ENCODE measurements around the gene DLGAP1.
"Not testable (repeated sequence)": the region's sequence is repeated elsewhere in the genome, so short reads cannot be mapped to it uniquely, and the experiment has no call there.

The DLGAP1 gene

DNA sequence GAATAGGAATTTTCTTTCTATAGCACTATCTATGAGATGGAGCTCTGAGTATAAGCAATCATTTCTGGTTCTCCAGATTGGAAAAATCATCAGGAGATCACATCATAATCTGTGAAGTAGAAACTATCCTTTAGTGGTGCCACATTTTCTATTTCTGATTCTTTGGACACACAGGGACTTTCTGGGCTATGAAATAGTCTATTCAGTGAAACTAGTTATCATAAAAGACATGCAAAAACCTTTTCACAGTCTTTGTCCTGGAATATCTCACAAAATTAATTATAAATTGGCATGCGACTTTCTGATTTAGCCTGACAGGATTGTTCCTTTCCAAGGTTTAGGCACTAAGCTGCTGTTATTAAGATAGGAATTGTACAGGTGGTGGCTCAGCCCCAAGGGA lies 428.6 kb downstream of the DLGAP1 start:
- TF ChIP-seq, protein P1, sequence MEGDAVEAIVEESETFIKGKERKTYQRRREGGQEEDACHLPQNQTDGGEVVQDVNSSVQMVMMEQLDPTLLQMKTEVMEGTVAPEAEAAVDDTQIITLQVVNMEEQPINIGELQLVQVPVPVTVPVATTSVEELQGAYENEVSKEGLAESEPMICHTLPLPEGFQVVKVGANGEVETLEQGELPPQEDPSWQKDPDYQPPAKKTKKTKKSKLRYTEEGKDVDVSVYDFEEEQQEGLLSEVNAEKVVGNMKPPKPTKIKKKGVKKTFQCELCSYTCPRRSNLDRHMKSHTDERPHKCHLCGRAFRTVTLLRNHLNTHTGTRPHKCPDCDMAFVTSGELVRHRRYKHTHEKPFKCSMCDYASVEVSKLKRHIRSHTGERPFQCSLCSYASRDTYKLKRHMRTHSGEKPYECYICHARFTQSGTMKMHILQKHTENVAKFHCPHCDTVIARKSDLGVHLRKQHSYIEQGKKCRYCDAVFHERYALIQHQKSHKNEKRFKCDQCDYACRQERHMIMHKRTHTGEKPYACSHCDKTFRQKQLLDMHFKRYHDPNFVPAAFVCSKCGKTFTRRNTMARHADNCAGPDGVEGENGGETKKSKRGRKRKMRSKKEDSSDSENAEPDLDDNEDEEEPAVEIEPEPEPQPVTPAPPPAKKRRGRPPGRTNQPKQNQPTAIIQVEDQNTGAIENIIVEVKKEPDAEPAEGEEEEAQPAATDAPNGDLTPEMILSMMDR (IDR thresholded peaks at IDR 0.05; ENCODE audit: extremely low read depth, missing control alignments), result no peak
- DNase-seq (ENCODE audit: low spot score), result no peak

DNA sequence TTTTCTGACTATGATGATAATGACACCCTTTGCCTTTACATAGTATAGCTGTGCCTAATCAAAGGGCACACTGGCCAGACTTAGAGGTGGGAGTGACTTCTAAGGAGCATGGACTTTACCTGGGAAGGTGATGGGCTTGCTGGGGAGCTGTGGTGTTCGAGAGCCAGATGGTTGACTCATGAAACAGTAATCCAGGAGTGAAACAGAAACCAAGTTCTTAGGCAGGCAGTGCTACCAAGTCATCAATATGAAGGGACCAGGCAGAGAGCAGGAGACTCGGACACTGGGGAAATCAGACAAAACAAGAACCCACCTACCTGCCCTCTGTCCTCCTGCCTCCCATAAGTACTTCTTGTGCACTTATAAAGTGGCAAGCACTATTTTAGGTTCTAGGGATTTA lies 430.4 kb downstream of the DLGAP1 start:
- TF ChIP-seq, protein P1 (IDR thresholded peaks at IDR 0.05; ENCODE audit: extremely low read depth, missing control alignments), result no peak
- no peak for DNase-seq (ENCODE audit: low spot score)

DNA sequence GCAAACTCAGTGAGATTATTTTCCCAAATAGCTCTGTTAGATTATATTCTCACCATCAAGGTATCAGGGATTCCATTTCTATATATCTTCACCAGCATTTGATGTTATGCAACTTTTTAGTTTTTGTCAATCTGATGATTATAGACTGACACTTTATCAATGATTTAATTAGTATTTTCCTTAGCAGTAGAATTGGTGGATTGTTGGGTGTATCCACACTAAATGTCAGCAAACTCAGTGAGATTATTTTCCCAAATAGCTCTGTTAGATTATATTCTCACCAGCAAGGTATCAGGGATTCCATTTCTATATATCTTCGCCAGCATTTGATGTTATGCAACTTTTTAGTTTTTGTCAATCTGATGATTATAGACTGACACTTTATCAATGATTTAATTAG lies 432.4 kb downstream of the DLGAP1 start:
- not testable (repeated sequence) for DNase-seq (ENCODE audit: low spot score)

DNA sequence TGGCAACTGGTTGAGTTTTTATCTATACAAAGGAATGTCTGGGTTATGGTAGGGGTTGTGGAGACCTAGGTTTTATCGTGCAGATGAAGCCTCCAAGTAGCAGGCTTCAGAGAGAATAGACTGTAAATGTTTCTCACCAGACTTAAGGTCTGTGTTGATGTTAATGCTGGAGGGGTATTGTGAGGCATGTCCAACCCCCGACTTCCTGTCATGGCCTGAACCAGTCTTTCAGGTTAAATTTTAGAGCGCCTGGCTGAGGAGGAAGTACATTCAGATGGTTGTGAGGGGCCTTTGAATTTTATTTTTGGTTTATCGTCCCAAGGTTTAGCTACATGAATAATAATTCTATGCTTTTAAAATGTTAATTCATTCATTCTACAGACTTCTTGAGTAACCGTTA lies 435.1 kb downstream of the DLGAP1 start:
- TF ChIP-seq, protein P1 (IDR thresholded peaks at IDR 0.05; ENCODE audit: extremely low read depth, missing control alignments), result no peak

DNA sequence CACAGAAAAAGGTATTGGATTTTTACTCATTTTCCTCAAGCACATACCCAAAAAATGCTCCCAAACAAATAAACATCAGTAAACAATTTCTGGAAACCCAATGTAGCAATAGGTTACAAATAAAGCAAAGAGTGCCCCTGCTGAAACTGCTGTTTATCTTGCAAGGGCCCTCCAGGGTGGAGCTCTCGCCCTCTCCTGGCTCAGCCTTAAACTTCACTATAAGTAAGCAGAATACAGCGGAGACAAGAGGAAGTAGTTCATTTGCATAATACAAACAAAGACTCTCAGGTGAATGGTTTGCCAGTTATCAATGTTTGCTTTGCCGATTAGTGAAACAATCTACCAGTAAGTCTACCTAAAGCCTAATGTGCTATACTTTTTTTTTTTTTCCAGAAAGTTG lies 437.6 kb downstream of the DLGAP1 start:
- DNase-seq (ENCODE audit: low spot score), result peak; percentile 29
- TF ChIP-seq, protein P1 (IDR thresholded peaks at IDR 0.05; ENCODE audit: extremely low read depth, missing control alignments), result no peak

More for the DNA sequence above, 435.1 kb downstream of the DLGAP1 start:
- DNase-seq (ENCODE audit: low spot score), result no peak

DNA sequence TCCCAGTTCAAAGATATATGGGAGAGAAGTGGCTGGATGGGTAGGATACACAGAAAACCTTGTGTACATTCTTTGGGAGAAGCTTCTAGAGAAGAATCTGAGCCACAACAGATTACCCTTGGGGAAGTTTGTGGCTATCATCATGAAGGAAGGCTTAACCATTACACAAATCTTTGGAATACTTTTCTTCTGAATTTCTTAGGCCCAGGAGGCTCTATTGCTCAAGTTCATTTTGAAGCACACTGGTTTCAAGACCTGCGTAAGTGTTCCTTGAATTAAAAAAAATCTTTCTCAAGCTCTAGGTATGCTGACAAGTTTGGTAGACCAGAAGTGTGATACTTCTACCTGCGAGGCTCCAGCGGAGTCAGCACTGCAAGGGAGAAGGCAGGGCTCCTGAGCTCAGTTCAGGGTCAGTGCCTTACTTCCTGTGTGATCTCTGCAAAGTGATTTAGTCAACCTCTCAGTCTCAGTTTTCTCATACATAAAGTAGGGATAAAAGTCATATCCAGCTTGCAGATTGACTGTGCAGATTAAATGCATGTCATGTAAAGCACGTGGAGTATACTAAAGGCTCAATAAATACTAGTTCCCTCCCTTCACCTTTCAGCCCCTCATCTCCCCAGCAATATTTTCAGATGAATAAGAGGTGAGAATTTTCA lies 438.6 kb downstream of the DLGAP1 start:
- TF ChIP-seq, protein P1 (IDR thresholded peaks at IDR 0.05; ENCODE audit: extremely low read depth, missing control alignments), result no peak
- peak; percentile 12 for DNase-seq (ENCODE audit: low spot score)

DNA sequence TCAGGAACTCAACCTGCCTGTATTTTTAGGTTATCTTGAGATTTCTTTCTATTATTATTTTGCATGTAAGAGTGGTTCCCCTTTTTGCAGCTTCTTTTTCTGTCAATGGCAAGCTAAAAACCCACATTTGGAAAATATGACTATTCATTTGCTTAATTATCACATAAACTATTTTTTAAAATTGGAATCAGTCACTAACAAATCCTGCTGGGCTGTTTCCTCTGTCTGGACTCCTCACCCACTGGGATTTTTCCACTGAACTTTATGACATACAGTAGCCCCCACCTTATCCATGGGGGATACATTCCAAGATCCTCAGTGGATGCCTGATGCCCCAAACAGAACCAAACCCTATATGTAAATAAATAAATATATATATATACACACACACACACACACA lies 447.3 kb downstream of the DLGAP1 start:
- DNase-seq (ENCODE audit: low spot score), result no peak
- TF ChIP-seq, protein P1 (IDR thresholded peaks at IDR 0.05; ENCODE audit: extremely low read depth, missing control alignments), result no peak

DNA sequence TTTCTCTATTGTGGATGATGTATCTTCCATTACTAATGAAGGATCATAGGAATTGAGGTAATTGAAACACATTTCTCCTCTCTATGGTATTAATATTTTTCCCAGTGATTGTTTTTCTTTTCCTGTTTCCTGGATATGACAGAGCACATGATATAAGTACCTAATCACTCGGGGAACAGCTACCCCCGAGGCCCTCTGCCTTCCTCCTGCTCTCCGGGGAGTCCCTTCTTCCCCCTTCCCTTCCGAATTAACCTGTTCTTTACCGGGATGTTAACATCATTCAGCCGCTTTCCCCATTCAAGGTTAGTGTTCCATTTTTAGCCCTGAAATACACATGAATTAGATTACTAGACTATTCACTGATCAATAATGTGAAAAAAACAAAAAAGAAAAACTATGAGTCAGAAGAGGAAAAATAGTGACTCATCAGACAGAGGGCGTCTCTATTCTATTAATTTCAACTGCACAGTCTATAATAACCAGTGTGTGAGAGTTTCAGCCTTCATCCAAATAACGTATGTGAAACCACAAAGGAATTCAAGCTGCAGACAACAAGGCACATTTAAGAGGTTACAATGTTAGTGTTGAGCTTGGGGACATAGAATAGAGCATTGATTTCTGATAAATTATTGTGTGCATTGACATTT lies 450.8 kb downstream of the DLGAP1 start:
- TF ChIP-seq, protein P1 (IDR thresholded peaks at IDR 0.05; ENCODE audit: extremely low read depth, missing control alignments), result no peak
- no peak for DNase-seq (ENCODE audit: low spot score)

Data from GM20000 (cell line).